GM03348 (cell line): ENCODE measurements around the gene HOXA7.

Experiments used
- DNase-seq: peaks from one replicate; pipeline ENCODE4 v3.0.0; 2012; ENCODE audit warnings: low spot score

HOXA7 gene

GRCh38 chr7:27106901-27107240 is 49.6 kb downstream of the HOXA7 start:
- DNase-seq = no peak

DNA sequence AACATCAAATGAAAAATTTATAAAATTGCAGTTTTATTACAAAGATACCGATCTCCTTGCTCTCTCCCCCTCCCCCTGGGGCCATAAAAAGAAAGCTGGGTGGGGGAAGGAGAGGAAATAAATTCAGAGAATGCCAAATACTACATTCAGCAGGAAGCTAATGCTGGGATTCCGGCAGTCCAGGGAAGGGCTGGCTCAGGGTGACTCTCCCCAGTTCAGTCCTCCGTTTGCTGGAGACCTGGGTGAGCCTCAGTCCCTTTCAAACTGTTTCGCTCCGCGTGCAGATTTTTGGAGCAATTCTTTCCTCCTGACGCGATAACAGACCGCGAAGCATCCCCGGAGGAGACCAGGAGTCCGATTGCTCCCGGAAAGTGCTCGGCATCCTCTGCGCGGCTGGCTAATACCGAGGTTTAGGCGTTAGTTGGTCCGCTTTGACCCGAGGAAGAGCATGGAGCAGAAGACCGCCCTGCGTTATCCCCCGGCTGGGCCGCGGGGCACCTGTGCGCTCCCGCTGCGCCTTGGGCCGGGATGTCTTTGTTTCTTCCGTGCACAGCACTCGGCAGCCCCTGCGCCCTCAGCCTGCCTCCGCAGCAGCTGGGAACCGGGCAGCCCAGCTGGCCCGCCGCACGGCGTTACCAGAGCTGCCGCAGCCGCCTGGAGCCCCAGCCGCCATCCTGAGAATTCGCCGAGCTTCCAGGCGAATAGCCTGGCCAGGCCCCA is 50.1 kb downstream of the HOXA7 start:
- no peak for DNase-seq

- no peak for DNase-seq
Observed at GRCh38 chr7:27105301-27106031, 51.0 kb downstream of the HOXA7 start.

GRCh38 chr7:27104341-27105058 is 52.0 kb downstream of the HOXA7 start:
- no peak for DNase-seq
